GM12872 (cell line): ENCODE data around the gene ABCD2.

Source experiments
- TF ChIP-seq, protein P1 (sequence below): IDR thresholded peaks from 3 replicates; pipeline ENCODE4 v1.5.1; 2011; ENCODE audit warnings: low read depth, mild to moderate bottlenecking, low read length, moderate library complexity; ENCODE audit not compliant: insufficient read depth

Gene ABCD2

DNA sequence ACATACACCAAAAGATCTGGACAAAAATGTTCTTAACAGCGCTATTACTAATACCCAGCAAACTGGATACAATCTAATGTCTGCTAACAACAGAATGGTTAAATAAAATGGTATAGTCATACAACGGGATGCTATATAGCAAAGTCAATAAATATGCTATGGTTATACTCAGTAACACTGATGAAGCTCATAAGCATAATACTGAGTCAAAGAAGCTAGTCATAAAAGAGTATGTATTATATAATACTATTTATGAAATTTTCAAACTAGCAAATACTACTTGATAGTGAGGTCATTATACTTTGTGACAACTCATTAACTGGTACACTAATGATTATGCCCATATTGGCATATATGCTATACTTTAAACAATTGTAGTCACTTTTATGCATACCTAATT, 7.4 kb downstream of the ABCD2 start:
- TF ChIP-seq, protein P1, sequence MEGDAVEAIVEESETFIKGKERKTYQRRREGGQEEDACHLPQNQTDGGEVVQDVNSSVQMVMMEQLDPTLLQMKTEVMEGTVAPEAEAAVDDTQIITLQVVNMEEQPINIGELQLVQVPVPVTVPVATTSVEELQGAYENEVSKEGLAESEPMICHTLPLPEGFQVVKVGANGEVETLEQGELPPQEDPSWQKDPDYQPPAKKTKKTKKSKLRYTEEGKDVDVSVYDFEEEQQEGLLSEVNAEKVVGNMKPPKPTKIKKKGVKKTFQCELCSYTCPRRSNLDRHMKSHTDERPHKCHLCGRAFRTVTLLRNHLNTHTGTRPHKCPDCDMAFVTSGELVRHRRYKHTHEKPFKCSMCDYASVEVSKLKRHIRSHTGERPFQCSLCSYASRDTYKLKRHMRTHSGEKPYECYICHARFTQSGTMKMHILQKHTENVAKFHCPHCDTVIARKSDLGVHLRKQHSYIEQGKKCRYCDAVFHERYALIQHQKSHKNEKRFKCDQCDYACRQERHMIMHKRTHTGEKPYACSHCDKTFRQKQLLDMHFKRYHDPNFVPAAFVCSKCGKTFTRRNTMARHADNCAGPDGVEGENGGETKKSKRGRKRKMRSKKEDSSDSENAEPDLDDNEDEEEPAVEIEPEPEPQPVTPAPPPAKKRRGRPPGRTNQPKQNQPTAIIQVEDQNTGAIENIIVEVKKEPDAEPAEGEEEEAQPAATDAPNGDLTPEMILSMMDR = no peak

DNA sequence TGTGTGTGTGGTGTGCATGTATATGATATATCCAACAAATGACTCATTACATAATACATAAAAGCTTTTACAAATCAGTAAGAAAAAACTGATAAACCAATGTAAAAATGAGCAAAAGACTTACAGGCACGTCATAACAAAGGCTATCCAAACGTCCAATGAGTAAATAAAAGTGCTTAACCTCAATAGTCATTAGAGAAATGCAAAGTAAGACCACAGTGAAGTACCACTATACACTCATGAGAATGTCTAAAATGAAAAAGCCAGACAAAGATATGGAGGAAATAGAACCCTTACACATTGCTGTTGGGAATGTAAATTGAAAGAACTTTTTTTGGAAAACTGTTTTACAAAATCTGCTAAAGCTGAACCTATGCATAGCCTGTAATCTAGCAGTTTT, 7.8 kb downstream of the ABCD2 start:
- TF ChIP-seq, protein P1 = no peak

DNA sequence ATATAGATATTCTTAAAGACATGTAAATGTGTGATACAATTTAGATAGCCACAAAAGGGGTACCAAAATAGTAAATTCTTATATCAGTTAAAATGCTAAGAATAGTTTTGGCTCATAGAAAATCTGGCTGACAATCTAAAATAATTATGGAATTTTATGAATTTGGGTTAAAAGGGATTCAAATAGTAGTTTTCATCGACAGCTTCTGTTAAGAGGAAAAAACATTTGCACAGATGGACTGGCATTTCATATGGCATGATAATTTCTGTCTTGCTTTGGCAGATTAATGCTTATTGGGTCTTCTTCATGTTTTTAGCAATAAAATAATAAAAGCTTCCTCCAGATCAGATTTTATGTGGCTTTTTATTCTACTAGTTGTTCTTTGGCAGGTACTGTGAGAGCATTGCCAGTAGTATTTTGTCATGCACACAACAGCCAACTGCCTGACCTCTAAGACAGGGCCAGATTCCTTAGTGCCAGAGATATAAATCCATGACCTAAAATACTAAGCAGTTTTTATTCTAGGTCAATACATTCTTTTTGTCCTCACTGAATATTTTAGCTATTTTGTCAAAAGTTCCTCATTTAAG, 9.1 kb downstream of the ABCD2 start:
- TF ChIP-seq, protein P1 = no peak

DNA sequence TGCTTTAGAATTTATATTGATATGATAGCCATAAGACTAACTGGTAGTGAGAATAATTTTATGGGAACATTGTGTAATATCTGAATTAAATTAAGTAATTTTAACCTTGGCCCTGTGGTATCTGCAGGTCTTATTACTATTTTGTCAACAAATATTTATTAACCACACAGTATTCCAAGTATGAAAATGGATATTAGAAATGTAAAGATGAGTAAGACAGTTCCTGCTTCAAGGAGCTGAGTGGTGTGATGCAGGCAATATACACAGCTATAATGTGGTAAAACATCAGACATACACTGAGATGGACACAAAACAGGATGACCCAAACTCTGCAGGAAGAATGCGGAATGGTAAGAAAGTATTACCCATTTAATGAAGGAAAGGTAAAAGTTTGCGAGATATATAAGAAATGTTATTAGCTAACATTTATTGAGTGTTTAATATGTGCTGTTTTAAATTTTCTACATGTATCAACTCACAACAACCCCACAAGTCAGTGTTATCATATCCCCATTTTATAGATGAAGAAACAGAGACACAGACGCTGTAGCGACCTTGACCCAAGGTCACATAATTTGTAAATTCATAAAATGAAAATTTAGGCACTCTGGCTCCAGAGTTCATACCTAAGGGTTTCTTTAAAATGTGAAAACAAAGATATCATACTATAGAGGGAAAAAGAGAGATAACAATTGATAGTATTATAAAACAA, 12.7 kb downstream of the ABCD2 start:
- TF ChIP-seq, protein P1 = no peak

DNA sequence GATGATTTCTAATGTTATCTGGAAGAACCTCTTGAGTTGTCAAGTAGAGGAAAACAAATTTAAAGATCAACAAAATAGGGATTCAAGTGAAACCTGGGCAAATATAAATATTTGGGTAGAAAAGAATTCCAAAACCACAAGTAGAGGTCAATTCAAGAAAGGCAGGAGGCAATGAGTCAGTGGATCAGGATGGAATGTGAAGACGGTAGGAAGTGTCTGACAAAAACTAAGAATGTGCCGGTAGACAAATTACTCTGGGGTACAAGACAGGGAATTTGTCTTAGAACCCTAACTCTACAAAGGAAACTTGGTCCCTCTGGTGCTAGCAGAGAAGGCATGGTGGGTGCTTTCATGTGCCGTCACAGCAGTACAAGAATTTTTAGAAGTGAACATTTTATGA, 13.6 kb downstream of the ABCD2 start:
- TF ChIP-seq, protein P1 = no peak

DNA sequence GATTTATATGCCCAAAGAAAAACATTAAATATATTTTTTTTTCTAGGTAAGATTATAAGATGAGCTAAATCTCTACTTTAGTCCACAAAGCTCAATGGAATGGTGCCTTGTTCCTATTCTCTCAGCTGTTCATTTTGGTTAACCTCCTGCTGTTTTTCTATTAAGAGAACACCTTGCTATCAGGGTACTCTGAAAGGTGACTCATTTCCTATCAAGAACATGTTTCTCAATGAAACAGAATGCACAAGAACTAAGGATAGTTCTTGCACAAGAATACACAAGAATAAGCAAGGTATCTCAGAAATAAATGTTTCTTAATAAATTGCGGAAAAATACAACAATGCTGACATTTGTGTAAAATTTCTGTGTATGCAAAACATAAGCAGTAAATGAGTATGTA, 14.1 kb downstream of the ABCD2 start:
- TF ChIP-seq, protein P1 = no peak

DNA sequence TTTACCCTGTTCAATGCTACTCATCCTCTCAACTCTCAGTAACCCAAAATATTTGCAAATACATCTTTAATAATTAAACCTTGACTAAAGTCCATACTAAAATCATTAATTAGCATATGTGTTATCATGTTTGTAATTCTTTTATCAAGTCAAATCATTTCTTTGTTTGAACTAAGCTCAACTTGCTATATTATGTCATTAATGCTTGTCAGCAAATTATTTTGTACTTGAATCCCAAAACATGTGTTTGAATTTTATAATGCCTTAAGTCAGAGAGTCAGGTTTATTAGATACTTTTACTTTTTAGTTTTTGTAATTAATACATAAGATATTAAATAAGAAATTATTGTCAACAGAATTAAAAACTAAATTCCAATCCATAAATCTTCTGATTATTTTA, 16.5 kb downstream of the ABCD2 start:
- TF ChIP-seq, protein P1 = no peak
